H9 (cell line): ENCODE data around the gene STAC2. TPM values are rescaled to one million over a fixed set of nuclear protein-coding genes. Genes with fewer than 3 reads are reported as not detected.

Source experiments
- DNase-seq: peaks from one replicate; pipeline ENCODE4 v3.0.0-alpha.2; 2017
- H2AFZ ChIP-seq: one replicate; pipeline ENCODE4 v1.6.1; 2013; ENCODE audit warnings: mild to moderate bottlenecking, low read length, control low read depth, moderate library complexity
- H2AK5ac ChIP-seq: 2 replicates; pipeline ENCODE4 v1.6.1; 2013; ENCODE audit warnings: low read length, control low read depth, mixed read lengths; ENCODE audit not compliant: insufficient read length
- H2BK120ac ChIP-seq: one replicate; pipeline ENCODE4 v1.6.1; 2013; ENCODE audit warnings: low read depth, mild to moderate bottlenecking, low read length, control low read depth, inconsistent platforms; ENCODE audit not compliant: poor library complexity, severe bottlenecking
- H2BK12ac ChIP-seq: 2 replicates; pipeline ENCODE4 v1.6.1; 2013; ENCODE audit warnings: low read length, control low read depth, mixed read lengths, low read depth; ENCODE audit not compliant: insufficient read length
- H2BK15ac ChIP-seq: 2 replicates; pipeline ENCODE4 v1.6.1; 2013; ENCODE audit warnings: low read depth, low read length, control low read depth
- H2BK20ac ChIP-seq: one replicate; pipeline ENCODE4 v1.6.1; 2013; ENCODE audit warnings: low read depth, mild to moderate bottlenecking, low read length, control low read depth, inconsistent platforms; ENCODE audit not compliant: poor library complexity, severe bottlenecking
- H2BK5ac ChIP-seq: 2 replicates; pipeline ENCODE4 v1.6.1; 2013; ENCODE audit warnings: low read length, control low read depth, mixed read lengths; ENCODE audit not compliant: insufficient read length
- H3K14ac ChIP-seq: 2 replicates; pipeline ENCODE4 v1.6.1; 2013; ENCODE audit warnings: low read length, control low read depth; ENCODE audit not compliant: insufficient read depth
- H3K18ac ChIP-seq: 2 replicates; pipeline ENCODE4 v1.6.1; 2013; ENCODE audit warnings: low read depth, mild to moderate bottlenecking, mixed read lengths, low read length, control low read depth; ENCODE audit not compliant: insufficient read length
- H3K23ac ChIP-seq: 2 replicates; pipeline ENCODE4 v1.6.1; 2013; ENCODE audit warnings: low read length, control low read depth, mixed read lengths, low read depth; ENCODE audit not compliant: insufficient read length
- H3K23me2 ChIP-seq: 2 replicates; pipeline ENCODE4 v1.6.1; 2013; ENCODE audit warnings: low read depth, mild to moderate bottlenecking, mixed read lengths, low read length, control low read depth; ENCODE audit not compliant: insufficient read length, poor library complexity, severe bottlenecking
- H3K27ac ChIP-seq: 2 replicates; pipeline ENCODE4 v1.5.1; 2013; ENCODE audit warnings: low read length, control low read depth, mixed read lengths, low read depth; ENCODE audit not compliant: insufficient read length
- H3K27me3 ChIP-seq: 2 replicates; pipeline ENCODE4 v1.6.1; 2013; ENCODE audit warnings: low read length, control low read depth, inconsistent platforms; ENCODE audit not compliant: insufficient read depth
- H3K4ac ChIP-seq: 2 replicates; pipeline ENCODE4 v1.6.1; 2013; ENCODE audit warnings: low read depth, mild to moderate bottlenecking, control low read depth, inconsistent platforms, low read length, moderate library complexity
- H3K4me1 ChIP-seq: 2 replicates; pipeline ENCODE4 v1.6.1; 2013; ENCODE audit warnings: low read length, control low read depth, inconsistent platforms; ENCODE audit not compliant: insufficient read depth
- H3K4me2 ChIP-seq: 2 replicates; pipeline ENCODE4 v1.6.1; 2013; ENCODE audit warnings: low read length, control low read depth, mixed read lengths; ENCODE audit not compliant: insufficient read length, insufficient read depth
- H3K56ac ChIP-seq: 2 replicates; pipeline ENCODE4 v1.6.1; 2013; ENCODE audit warnings: low read depth, mild to moderate bottlenecking, mixed read lengths, low read length, control low read depth; ENCODE audit not compliant: insufficient read length
- H3K79me1 ChIP-seq: 2 replicates; pipeline ENCODE4 v1.6.1; 2013; ENCODE audit warnings: low read depth, mild to moderate bottlenecking, moderate library complexity, low read length, control low read depth, inconsistent platforms; ENCODE audit not compliant: insufficient read depth, poor library complexity, severe bottlenecking
- H3K79me2 ChIP-seq: 2 replicates; pipeline ENCODE4 v1.6.1; 2013; ENCODE audit warnings: low read length, control low read depth, inconsistent platforms; ENCODE audit not compliant: insufficient read depth
- H3K9ac ChIP-seq: 2 replicates; pipeline ENCODE4 v1.6.1; 2013; ENCODE audit warnings: low read length, control low read depth, mixed read lengths; ENCODE audit not compliant: insufficient read length; ENCODE audit errors: extremely low read depth
- H3K9me3 ChIP-seq: one replicate; pipeline ENCODE4 v1.6.1; 2013; ENCODE audit warnings: low read depth, low read length, inconsistent platforms; ENCODE audit not compliant: control insufficient read depth
- H3T11ph ChIP-seq: one replicate; pipeline ENCODE4 v1.6.1; 2013; ENCODE audit warnings: mild to moderate bottlenecking, low read length, control low read depth, inconsistent platforms
- H4K20me1 ChIP-seq: one replicate; pipeline ENCODE4 v1.6.1; 2013; ENCODE audit not compliant: control insufficient read depth, insufficient read length, insufficient read depth
- H4K5ac ChIP-seq: 2 replicates; pipeline ENCODE4 v1.6.1; 2013; ENCODE audit warnings: low read depth, mild to moderate bottlenecking, mixed read lengths, low read length, control low read depth; ENCODE audit not compliant: insufficient read length
- H4K8ac ChIP-seq: replicated peaks from 2 replicates; pipeline ENCODE4 v1.6.1; 2013; ENCODE audit warnings: low read length, control low read depth, mixed read lengths, low read depth; ENCODE audit not compliant: insufficient read length
- H4K91ac ChIP-seq: 2 replicates; pipeline ENCODE4 v1.6.1; 2013; ENCODE audit warnings: low read depth, mild to moderate bottlenecking, moderate library complexity, mixed read lengths, low read length, control low read depth; ENCODE audit not compliant: insufficient read length
- H3K27ac Mint-ChIP-seq, 3 experiments: 2 replicates in 2 of 3; 3 replicates in 1 of 3; pipeline ENCODE4 v1.8.0; 2020 to 2021; ENCODE audit warnings: mixed read lengths in 3 of 3, mild to moderate bottlenecking in 1 of 3, moderate library complexity in 1 of 3
- H3K27me3 Mint-ChIP-seq: 2 replicates; pipeline ENCODE4 v1.8.0; 2021; ENCODE audit warnings: low read depth, mild to moderate bottlenecking, moderate library complexity, mixed read lengths
- H3K36me3 Mint-ChIP-seq, 3 experiments: 2 replicates in 2 of 3; 3 replicates in 1 of 3; pipeline ENCODE4 v1.8.0; 2020 to 2021; ENCODE audit warnings: low read depth in 3 of 3, mixed read lengths in 3 of 3; ENCODE audit not compliant: insufficient read depth in 1 of 3
- H3K4me1 Mint-ChIP-seq, 2 experiments: 2 replicates each; pipeline ENCODE4 v1.8.0; 2020; ENCODE audit warnings: mixed read lengths in 2 of 2
- H3K4me3 Mint-ChIP-seq, 2 experiments: 2 replicates in 1 of 2; 3 replicates in 1 of 2; pipeline ENCODE4 v1.8.0; 2020 to 2021; ENCODE audit warnings: mild to moderate bottlenecking in 2 of 2, mixed read lengths in 2 of 2, moderate library complexity in 1 of 2
- H3K9me3 Mint-ChIP-seq, 2 experiments: 2 replicates in 1 of 2; 3 replicates in 1 of 2; pipeline ENCODE4 v1.8.0; 2020; ENCODE audit warnings: mild to moderate bottlenecking in 2 of 2, mixed read lengths in 2 of 2, moderate library complexity in 1 of 2
- CTCF ChIP-seq: fragments of 200-600 bp; sonication (generic); conservative IDR thresholded peaks from 3 replicates; pipeline ENCODE4 v1.8.0; 2021; ENCODE audit warnings: antibody characterized with exemption, mild to moderate bottlenecking
- WGBS: extraction: QIAGEN DNeasy Blood & Tissue Kit; methylation state at CpG from one replicate; pipeline ENCODE4 v1.1.7; 2013; ENCODE audit warnings: missing lambda C conversion rate, low lambda C conversion rate, mixed read lengths; ENCODE audit not compliant: insufficient read length; ENCODE audit errors: extremely low coverage; 5-methylcytosine and 5-hydroxymethylcytosine counted together
- total RNA-seq: library from RNA; stranded (reverse); gene quantifications from 2 replicates; pipeline ENCODE4 v1.2.1, GENCODE V29; 2021

Gene STAC2
- total RNA-seq, 1 experiment from 2014 or later: 2.5 TPM

GRCh38 chr17:39171933-39172332 lies 53.8 kb downstream of the STAC2 start:
- no peak overlapping the region for H3K27ac Mint-ChIP-seq
- H3K4me1 Mint-ChIP-seq: peaks cover 28 to 49% of the 10 kb centered on the region in 2 experiments

More at GRCh38 chr17:39171933-39172332, 53.8 kb downstream of the STAC2 start:
- Histone ChIP-seq H3T11ph (no peak overlapping the region), H3K4ac (no peak overlapping the region), H3K4me1 (no peaks in the 10 kb centered on the region; the same call in 1 of the 2 replicates), H3K56ac (no peak overlapping the region), H3K18ac (no peak overlapping the region), H2AFZ (no peak overlapping the region), H3K4me2 (no peak overlapping the region), H3K79me2 (no peaks in the 10 kb centered on the region), H3K79me1 (no peaks in the 10 kb centered on the region), H4K8ac (no peak overlapping the region), H3K23ac (no peak overlapping the region), H3K9me3 (no peaks in the 10 kb centered on the region), H4K5ac (no peak overlapping the region), H3K27ac (no peak overlapping the region), H4K91ac (no peak overlapping the region), H4K20me1 (no peaks in the 10 kb centered on the region), H2AK5ac (no peak overlapping the region), H3K27me3 (peaks cover under 1% of the 10 kb centered on the region; the same call in 1 of the 2 replicates), H2BK5ac (no peak overlapping the region), H2BK15ac (no peak overlapping the region), H2BK12ac (no peak overlapping the region), H2BK20ac (no peak overlapping the region), H3K23me2 (no peaks in the 10 kb centered on the region), H2BK120ac (no peak overlapping the region), H3K14ac (no peak overlapping the region), H3K9ac (no peak overlapping the region)
- peaks cover 17% of the 10 kb centered on the region for H3K27me3 Mint-ChIP-seq
- H3K36me3 Mint-ChIP-seq: peaks cover 9 to 23% (median 15%) of the 10 kb centered on the region in 3 experiments
- no CpG with 5 or more reads among the region's 5 CpGs for WGBS
- H3K9me3 Mint-ChIP-seq: peaks cover 4 to 8% of the 10 kb centered on the region in 2 experiments; a peak in 4 of 5 replicates
- DNase-seq: peak; percentile 31
- TF ChIP-seq CTCF: no peak
- H3K4me3 Mint-ChIP-seq: no peak overlapping the region
